Karpas-422 (cell line): Measurements from ENCODE around the gene RAB27A. TPM values are rescaled to one million over a fixed set of nuclear protein-coding genes. Genes with fewer than 3 reads are reported as not detected.
"Not testable (repeated sequence)": the region's sequence is repeated elsewhere in the genome, so short reads cannot be mapped to it uniquely, and the experiment has no call there.

ENCODE experiments used
- DNase-seq: peaks from one replicate; pipeline ENCODE4 v3.0.0-alpha.2; 2015
- H2AFZ ChIP-seq: fragments of 200-600 bp; sonication (generic); 2 replicates; pipeline ENCODE4 v1.6.1; 2014; ENCODE audit warnings: antibody characterized with exemption, low read length, mixed read lengths
- H3K27ac ChIP-seq: fragments of 200-600 bp; sonication (generic); 2 replicates; pipeline ENCODE4 v1.5.1; 2014; ENCODE audit warnings: mild to moderate bottlenecking, low read length, moderate library complexity
- H3K27me3 ChIP-seq: fragments of 200-600 bp; sonication (generic); 2 replicates; pipeline ENCODE4 v1.6.1; 2014; ENCODE audit warnings: low read length, mixed read lengths
- H3K36me3 ChIP-seq: fragments of 200-600 bp; sonication (generic); 2 replicates; pipeline ENCODE4 v1.6.1; 2014; ENCODE audit warnings: low read length, mixed read lengths; ENCODE audit not compliant: insufficient read depth
- H3K4me1 ChIP-seq: fragments of 200-600 bp; sonication (generic); 2 replicates; pipeline ENCODE4 v1.6.1; 2014; ENCODE audit warnings: mild to moderate bottlenecking, low read length, mixed read lengths
- H3K4me2 ChIP-seq: fragments of 200-600 bp; sonication (generic); 2 replicates; pipeline ENCODE4 v1.6.1; 2014; ENCODE audit warnings: low read length, low read depth, mild to moderate bottlenecking; ENCODE audit not compliant: poor library complexity, severe bottlenecking
- H3K4me3 ChIP-seq: fragments of 200-600 bp; sonication (generic); 2 replicates; pipeline ENCODE4 v1.5.1; 2014; ENCODE audit warnings: mild to moderate bottlenecking, antibody characterized with exemption, low read length, mixed read lengths
- H3K79me2 ChIP-seq: fragments of 200-600 bp; sonication (generic); 2 replicates; pipeline ENCODE4 v1.6.1; 2014; ENCODE audit warnings: mild to moderate bottlenecking, low read length, mixed read lengths
- H3K9ac ChIP-seq: fragments of 200-600 bp; sonication (generic); 2 replicates; pipeline ENCODE4 v1.6.0; 2014; ENCODE audit warnings: low read length
- H3K9me2 ChIP-seq: fragments of 200-600 bp; sonication (generic), shearing (Covaris generic); replicated peaks from 2 replicates; pipeline ENCODE4 v1.6.0; 2014; ENCODE audit warnings: mild to moderate bottlenecking, low read length, moderate library complexity; ENCODE audit not compliant: insufficient read depth
- H3K9me3 ChIP-seq: fragments of 300-700, 200-600 bp; sonication (generic); 2 replicates; pipeline ENCODE4 v1.6.1; 2014; ENCODE audit warnings: low read length, mixed read lengths
- H4K20me1 ChIP-seq: fragments of 200-600 bp; sonication (generic); 2 replicates; pipeline ENCODE4 v1.6.1; 2014; ENCODE audit warnings: mild to moderate bottlenecking, antibody characterized with exemption, low read length, low read depth; ENCODE audit not compliant: insufficient read depth
- total RNA-seq: library from RNA; depleted of rRNA; stranded (reverse); fragments of >200 nt; shearing (Covaris generic); gene quantifications from 2 replicates; pipeline ENCODE4 v1.2.3, GENCODE V29; 2014; ENCODE audit warnings: low replicate concordance

RAB27A gene
- total RNA-seq, 1 experiment from 2014 or later, result 1.3 TPM

DNA sequence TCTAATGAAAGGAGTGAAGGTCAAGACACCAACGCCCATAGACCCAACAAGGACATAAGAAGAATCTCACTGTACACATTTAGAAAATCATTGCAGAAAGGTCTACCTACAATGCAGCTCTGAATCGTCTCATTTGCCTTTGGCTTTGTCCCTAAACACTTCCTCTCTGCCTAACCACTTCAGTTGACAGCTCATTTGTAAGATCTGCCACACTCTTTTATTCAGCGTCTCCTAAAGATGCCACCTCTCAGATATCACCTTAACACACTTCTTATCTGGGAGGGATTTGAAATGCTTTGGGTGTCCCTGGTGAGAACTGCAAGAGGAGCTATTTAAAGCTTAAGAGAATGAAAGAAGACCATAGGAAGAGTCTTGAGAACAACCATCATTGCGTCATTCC lies 38.7 kb downstream of the RAB27A start:
- no peak overlapping the region for H2AFZ ChIP-seq
- peaks cover 14% of the 10 kb centered on the region for H3K4me1 ChIP-seq
- no peaks in the 10 kb centered on the region for H3K9me3 ChIP-seq
- H3K36me3 ChIP-seq, result no peaks in the 10 kb centered on the region
- H4K20me1 ChIP-seq, result no peaks in the 10 kb centered on the region
- H3K27me3 ChIP-seq, result no peaks in the 10 kb centered on the region
- H3K9ac ChIP-seq, result no peak overlapping the region
- peak overlapping the region; percentile 12; the same call in 1 of the 2 replicates for H3K27ac ChIP-seq
- no peaks in the 10 kb centered on the region for H3K79me2 ChIP-seq
- DNase-seq, result no peak
- peak overlapping the region; percentile 8 for H3K4me2 ChIP-seq
- no peak overlapping the region for H3K4me3 ChIP-seq
- H3K9me2 ChIP-seq, result no peaks in the 10 kb centered on the region

DNA sequence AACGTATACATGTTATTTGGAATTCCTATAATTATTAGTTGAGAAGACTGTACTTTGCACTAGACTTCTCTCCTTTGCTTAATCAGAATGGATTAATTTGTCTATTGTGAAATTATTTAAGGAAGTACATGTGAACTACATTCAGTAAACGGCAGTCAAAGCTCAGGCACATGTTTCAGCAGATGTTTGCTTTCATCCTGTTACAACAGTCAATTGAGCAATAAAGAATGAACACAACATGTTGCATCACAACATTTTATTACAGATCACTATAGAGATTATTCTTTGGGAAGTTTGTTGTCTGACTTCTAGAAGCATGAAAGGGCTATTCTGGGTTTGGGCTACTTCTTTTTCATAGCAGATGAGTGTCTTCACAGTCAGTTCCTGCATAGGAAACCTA lies 39.2 kb downstream of the RAB27A start:
- H2AFZ ChIP-seq, result no peak overlapping the region
- H3K9ac ChIP-seq, result no peak overlapping the region
- H3K27ac ChIP-seq, result peak overlapping the region; percentile 12; the same call in 1 of the 2 replicates
- H3K4me3 ChIP-seq, result no peak overlapping the region
- H3K36me3 ChIP-seq, result no peaks in the 10 kb centered on the region
- no peak overlapping the region for H3K4me2 ChIP-seq
- H3K9me3 ChIP-seq, result no peaks in the 10 kb centered on the region
- no peaks in the 10 kb centered on the region for H3K27me3 ChIP-seq
- H3K4me1 ChIP-seq, result peaks cover 14% of the 10 kb centered on the region
- no peak for DNase-seq
- no peaks in the 10 kb centered on the region for H3K79me2 ChIP-seq
- H3K9me2 ChIP-seq, result no peaks in the 10 kb centered on the region
- no peaks in the 10 kb centered on the region for H4K20me1 ChIP-seq

DNA sequence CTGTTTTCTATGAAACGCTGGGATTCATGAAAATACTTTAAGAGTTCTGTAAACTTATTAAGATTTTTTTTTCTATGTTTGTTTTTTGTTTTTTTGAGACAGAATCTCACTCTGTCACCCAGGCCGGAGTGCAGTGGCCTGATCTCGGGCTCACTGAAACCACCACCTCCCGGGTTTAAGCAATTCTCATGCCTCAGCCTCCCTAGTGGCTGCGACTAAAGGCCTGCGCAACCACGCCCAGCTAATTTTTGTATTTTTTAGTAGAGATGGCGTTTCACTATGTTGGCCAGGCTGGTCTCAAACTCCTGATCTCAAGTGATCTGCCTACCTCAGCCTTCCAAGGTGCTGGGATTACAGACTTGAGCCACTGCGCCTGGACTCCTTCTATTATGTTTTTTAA lies 39.7 kb downstream of the RAB27A start:
- H3K36me3 ChIP-seq, H3K9ac ChIP-seq, H3K9me2 ChIP-seq, H3K79me2 ChIP-seq, H3K27ac ChIP-seq, H3K4me2 ChIP-seq, H2AFZ ChIP-seq, H3K27me3 ChIP-seq, DNase-seq, H3K9me3 ChIP-seq, H3K4me3 ChIP-seq, H4K20me1 ChIP-seq: not testable (repeated sequence)
- H3K4me1 ChIP-seq, result peaks cover 14% of the 10 kb centered on the region

GRCh38 chr15:55248895-55249294 lies 40.7 kb downstream of the RAB27A start:
- no peaks in the 10 kb centered on the region for H3K79me2 ChIP-seq
- no peak overlapping the region for H3K9ac ChIP-seq
- peaks cover 14% of the 10 kb centered on the region for H3K4me1 ChIP-seq
- no peak for DNase-seq
- H3K27ac ChIP-seq, result no peak overlapping the region
- H3K27me3 ChIP-seq, result no peaks in the 10 kb centered on the region
- no peak overlapping the region for H3K4me2 ChIP-seq
- no peaks in the 10 kb centered on the region for H4K20me1 ChIP-seq
- no peaks in the 10 kb centered on the region for H3K36me3 ChIP-seq
- H3K9me3 ChIP-seq, result no peaks in the 10 kb centered on the region
- H3K9me2 ChIP-seq, result no peaks in the 10 kb centered on the region
- H2AFZ ChIP-seq, result no peak overlapping the region
- no peak overlapping the region for H3K4me3 ChIP-seq

DNA sequence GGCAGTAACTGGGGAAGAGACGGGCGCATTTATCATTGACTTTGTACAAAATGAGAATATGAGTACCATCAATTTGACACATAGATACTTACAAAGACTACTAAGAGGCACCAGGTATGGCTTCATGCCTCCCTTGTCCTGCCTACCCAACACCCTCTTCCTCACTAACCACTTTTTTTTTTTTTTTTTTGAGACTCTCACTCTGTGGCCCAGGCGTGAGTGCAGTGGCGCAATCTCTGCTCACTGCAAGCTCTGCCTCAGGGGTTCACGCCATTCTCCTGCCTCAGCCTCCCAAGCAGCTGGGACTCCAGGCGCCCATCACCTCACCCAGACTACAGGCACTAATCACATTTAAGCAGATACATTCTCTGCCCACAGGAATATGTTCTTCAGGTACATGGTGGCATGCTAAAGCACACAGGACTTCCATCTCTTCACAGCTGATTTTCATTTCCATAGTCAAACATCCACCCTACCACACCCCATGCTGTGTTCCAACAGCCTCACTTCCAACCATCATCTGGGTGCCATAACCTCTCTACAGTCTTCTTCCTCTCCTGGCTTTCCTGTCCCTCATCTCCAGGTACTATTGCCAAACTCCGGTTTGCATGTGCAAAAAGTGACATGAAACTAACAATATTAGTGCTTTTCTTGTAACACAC lies 41.7 kb downstream of the RAB27A start:
- H3K4me1 ChIP-seq, result peaks cover 14% of the 10 kb centered on the region
- no peaks in the 10 kb centered on the region for H3K79me2 ChIP-seq

DNA sequence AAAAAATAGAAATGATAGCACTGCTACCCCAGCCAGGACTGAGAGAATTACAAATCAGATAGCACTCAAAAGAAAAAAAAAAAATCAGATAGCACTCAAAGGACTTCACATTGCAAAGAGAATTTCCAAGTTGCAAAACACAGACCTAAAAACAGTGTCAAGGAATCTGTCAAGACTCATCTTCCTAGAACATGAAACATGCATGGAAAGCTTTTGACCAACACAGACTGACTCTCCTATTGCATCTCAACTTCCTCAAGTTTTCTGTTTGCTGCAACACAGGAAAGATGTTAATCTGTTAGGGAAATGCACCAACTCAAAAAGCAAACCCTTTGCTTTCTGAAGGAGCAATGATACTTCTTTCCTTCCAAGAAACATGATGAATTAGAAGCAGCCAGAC lies 42.3 kb downstream of the RAB27A start:
- no peak overlapping the region for H3K4me3 ChIP-seq
- no peaks in the 10 kb centered on the region for H3K27me3 ChIP-seq
- no peak overlapping the region for H3K27ac ChIP-seq
- DNase-seq, result no peak
- no peaks in the 10 kb centered on the region for H3K36me3 ChIP-seq
- peaks cover 14% of the 10 kb centered on the region for H3K4me1 ChIP-seq
- no peaks in the 10 kb centered on the region for H4K20me1 ChIP-seq
- no peaks in the 10 kb centered on the region for H3K9me3 ChIP-seq
- H3K9me2 ChIP-seq, result no peaks in the 10 kb centered on the region
- H3K79me2 ChIP-seq, result no peaks in the 10 kb centered on the region
- no peak overlapping the region for H2AFZ ChIP-seq
- H3K4me2 ChIP-seq, result no peak overlapping the region
- H3K9ac ChIP-seq, result no peak overlapping the region

More for the DNA sequence above, 41.7 kb downstream of the RAB27A start:
- Histone ChIP-seq H3K4me3 (no peak overlapping the region), H2AFZ (no peak overlapping the region), H3K9ac (no peak overlapping the region), H3K9me2 (no peaks in the 10 kb centered on the region), H3K4me2 (no peak overlapping the region), H3K27me3 (no peaks in the 10 kb centered on the region), H3K36me3 (no peaks in the 10 kb centered on the region), H3K27ac (no peak overlapping the region), H4K20me1 (no peaks in the 10 kb centered on the region), H3K9me3 (no peaks in the 10 kb centered on the region)
- DNase-seq, result no peak

- no peaks in the 10 kb centered on the region for H3K27me3 ChIP-seq
- no peaks in the 10 kb centered on the region for H3K9me3 ChIP-seq
- H3K9ac ChIP-seq, result no peak overlapping the region
- H3K79me2 ChIP-seq, result no peaks in the 10 kb centered on the region
- H3K4me1 ChIP-seq, result peaks cover 14% of the 10 kb centered on the region
- H3K4me2 ChIP-seq, result no peak overlapping the region
- no peaks in the 10 kb centered on the region for H3K36me3 ChIP-seq
- no peak overlapping the region for H3K27ac ChIP-seq
- no peak overlapping the region for H3K4me3 ChIP-seq
- no peak overlapping the region for H2AFZ ChIP-seq
- DNase-seq, result no peak
- no peaks in the 10 kb centered on the region for H4K20me1 ChIP-seq
- H3K9me2 ChIP-seq, result no peaks in the 10 kb centered on the region
These were observed 43.0 kb downstream of the RAB27A start for GRCh38 chr15:55246567-55246966.

GRCh38 chr15:55245059-55245458 lies 44.6 kb downstream of the RAB27A start:
- Histone ChIP-seq H2AFZ (no peak overlapping the region), H4K20me1 (no peaks in the 10 kb centered on the region), H3K4me2 (no peak overlapping the region), H3K9ac (no peak overlapping the region), H3K9me2 (no peaks in the 10 kb centered on the region), H3K36me3 (no peaks in the 10 kb centered on the region), H3K27me3 (no peaks in the 10 kb centered on the region), H3K27ac (no peak overlapping the region), H3K4me3 (no peak overlapping the region), H3K79me2 (no peaks in the 10 kb centered on the region), H3K9me3 (no peaks in the 10 kb centered on the region), H3K4me1 (peaks cover 6% of the 10 kb centered on the region)
- no peak for DNase-seq
